Left cardiac atrium (tissue), 4 donors: ENCODE results near the gene RNF151. TPM values are rescaled to one million over a fixed set of nuclear protein-coding genes. Genes with fewer than 3 reads are reported as not detected.
"Not testable (repeated sequence)": the region's sequence is repeated elsewhere in the genome, so short reads cannot be mapped to it uniquely, and the experiment has no call there.

ENCODE experiments used
- ATAC-seq, 2 donors: fragments of 200-7000 bp; cut with Tn5 transposase; one replicate each; pipeline ENCODE4 v1.9.1; 2020; ENCODE audit warnings: mild to moderate bottlenecking in 2 of 2, moderate library complexity in 2 of 2
- DNase-seq: peaks from one replicate; pipeline ENCODE4 v3.0.0-alpha.2; 2020
- intact Hi-C, 2 donors: fragments of 100-400 bp; cut with DNase I; formaldehyde crosslinking; loops; one replicate each; pipeline versions ENCODE4 v1.14.1 to v1.15.1; 2022 to 2023
- long read RNA-seq: library from polyadenylated mRNA; unstranded; transcript quantifications from one replicate; pipeline ENCODE4 v2.0.0, GENCODE V29; 2021
- total RNA-seq, 2 donors: library from RNA; stranded (reverse); fragmentation: NEBNext Ultra II Directional; extraction: Animal tissue kit (Norgen Biotek cat#: 25700); gene quantifications; one replicate each; pipeline ENCODE4 v1.2.1, GENCODE V29; 2021
- donor health status: DM: no; HTN: yes; CAD: no.
- donor health status: DM: no; HTN: yes; CAD: no; lungs with severe emphysema.
- donor health status: DM: yes; HTN: yes; CAD: no.
- donor health status: Dilated cardiomyopathy.

RNF151 gene
- not detected for total RNA-seq
- long read RNA-seq = 0 reads

- ATAC-seq = no peak
- no peak for DNase-seq
- intact Hi-C loops = no loop called here
Observed at GRCh38 chr16:1966460-1966859, at the start of gene RNF151. TSS of gene RNF151 (plus strand) at chr16:1966856. CDS start at chr16:1966882, 26 bp downstream.

GRCh38 chr16:1917056-1917664 lies 49.5 kb upstream of the RNF151 start:
- intact Hi-C loops = no loop called here
- no peak for ATAC-seq

GRCh38 chr16:1917665-1918350 lies 48.8 kb upstream of the RNF151 start:
- ATAC-seq (no peak), DNase-seq (no peak)
- intact Hi-C loops = no loop called here

More at GRCh38 chr16:1917056-1917664, 49.5 kb upstream of the RNF151 start:
- DNase-seq = no peak

- intact Hi-C loops = no loop called here
- ATAC-seq (peak in 1 of 2 donors; percentile 33), DNase-seq (no peak)
Observed at GRCh38 chr16:1918351-1919326, 48.0 kb upstream of the RNF151 start, which contains the start of gene HS3ST6. TSS of gene HS3ST6 (minus strand) at chr16:1918415. CDS start at chr16:1918323, 92 bp downstream.

- no peak for ATAC-seq
- intact Hi-C loops = no loop called here
- DNase-seq = no peak
Observed at GRCh38 chr16:1919327-1919998, 47.2 kb upstream of the RNF151 start.

GRCh38 chr16:1920122-1920521 lies 46.5 kb upstream of the RNF151 start:
- DNase-seq, intact Hi-C loops, ATAC-seq: not testable (repeated sequence)

- intact Hi-C loops = no loop called here
- DNase-seq (no peak), ATAC-seq (peak; percentile 16 to 25)
Observed at GRCh38 chr16:1920727-1921171, 45.9 kb upstream of the RNF151 start.

- DNase-seq (no peak), ATAC-seq (no peak)
- intact Hi-C loops = no loop called here
Observed at GRCh38 chr16:1922357-1922756, 44.3 kb upstream of the RNF151 start.

- intact Hi-C loops = no loop called here
- peak; percentile 68 to 92 for ATAC-seq
Observed at GRCh38 chr16:1923299-1924034, 43.2 kb upstream of the RNF151 start.

GRCh38 chr16:1924095-1924494 lies 42.6 kb upstream of the RNF151 start:
- ATAC-seq = no peak
- intact Hi-C loops = no loop called here
- DNase-seq = no peak

More at GRCh38 chr16:1923299-1924034, 43.2 kb upstream of the RNF151 start:
- peak; percentile 55 for DNase-seq

GRCh38 chr16:1926271-1926670 lies 40.4 kb upstream of the RNF151 start:
- no peak for DNase-seq
- intact Hi-C loops = no loop called here
- no peak for ATAC-seq

GRCh38 chr16:1929105-1929504 lies 37.6 kb upstream of the RNF151 start:
- intact Hi-C loops = no loop called here
- no peak for DNase-seq
- peak; percentile 67 to 76 for ATAC-seq

GRCh38 chr16:1929578-1930337 lies 36.9 kb upstream of the RNF151 start:
- ATAC-seq = peak; percentile 95 to 97
- intact Hi-C loops = loop anchor here in 1 of 2 donors (2.0 kb wide), 1 partner anchor 65 kb away; no protein-coding TSS in a partner anchor

GRCh38 chr16:1930338-1930720 lies 36.3 kb upstream of the RNF151 start:
- ATAC-seq (no peak), DNase-seq (no peak)
- intact Hi-C loops = loop anchor here in 1 of 2 donors (2.0 kb wide), 1 partner anchor 66 kb away; no protein-coding TSS in a partner anchor

More at GRCh38 chr16:1929578-1930337, 36.9 kb upstream of the RNF151 start:
- DNase-seq = peak; percentile 92

GRCh38 chr16:1932050-1933028 lies 34.3 kb upstream of the RNF151 start:
- no peak for ATAC-seq
- intact Hi-C loops = no loop called here
- no peak for DNase-seq

- ATAC-seq (no peak), DNase-seq (no peak)
- intact Hi-C loops = no loop called here
Observed at GRCh38 chr16:1933097-1933661, 33.5 kb upstream of the RNF151 start.
